ENCODE results near the gene PGM2.

PGM2 gene

DNA sequence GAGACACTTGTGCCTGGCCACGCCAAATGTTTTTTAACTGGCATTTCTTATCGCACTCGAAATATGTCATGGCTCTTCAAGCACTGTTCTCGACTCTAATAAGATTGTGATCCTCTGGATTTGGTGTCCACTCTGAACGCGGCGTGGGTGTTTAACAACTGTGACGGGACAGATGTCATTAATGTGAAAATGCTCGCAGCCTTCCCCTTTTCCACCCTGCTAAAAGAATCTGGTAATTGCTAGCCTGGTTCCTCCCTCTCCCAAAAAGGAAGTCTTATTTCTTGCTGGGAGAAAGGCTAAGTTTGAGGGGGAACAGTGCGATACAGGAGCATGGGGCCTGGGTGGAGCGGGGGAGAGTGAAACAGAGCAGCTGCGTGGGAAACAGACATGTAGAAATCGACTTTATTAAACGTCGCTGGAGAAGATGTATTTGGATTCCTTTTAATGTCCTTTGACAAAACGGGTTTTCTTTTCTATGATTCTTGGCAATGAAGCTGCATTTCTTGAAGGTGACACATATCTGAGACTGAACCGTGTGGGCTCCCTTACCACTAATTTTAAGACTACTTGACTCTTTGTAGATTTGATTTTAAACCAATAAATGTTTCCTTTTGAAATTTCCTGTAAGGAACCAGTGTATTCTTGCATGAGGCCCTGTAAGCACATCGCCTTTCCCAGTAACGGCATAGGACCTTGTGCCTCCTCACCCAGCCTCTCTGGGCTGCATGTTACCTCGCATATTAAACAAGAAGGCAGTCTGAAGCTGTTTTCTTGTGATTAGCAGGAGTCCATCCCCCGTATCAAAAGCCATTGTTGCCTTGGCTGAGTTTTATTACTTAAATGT lies 82.2 kb downstream of the PGM2 start:
- TF ChIP-seq, protein P1, sequence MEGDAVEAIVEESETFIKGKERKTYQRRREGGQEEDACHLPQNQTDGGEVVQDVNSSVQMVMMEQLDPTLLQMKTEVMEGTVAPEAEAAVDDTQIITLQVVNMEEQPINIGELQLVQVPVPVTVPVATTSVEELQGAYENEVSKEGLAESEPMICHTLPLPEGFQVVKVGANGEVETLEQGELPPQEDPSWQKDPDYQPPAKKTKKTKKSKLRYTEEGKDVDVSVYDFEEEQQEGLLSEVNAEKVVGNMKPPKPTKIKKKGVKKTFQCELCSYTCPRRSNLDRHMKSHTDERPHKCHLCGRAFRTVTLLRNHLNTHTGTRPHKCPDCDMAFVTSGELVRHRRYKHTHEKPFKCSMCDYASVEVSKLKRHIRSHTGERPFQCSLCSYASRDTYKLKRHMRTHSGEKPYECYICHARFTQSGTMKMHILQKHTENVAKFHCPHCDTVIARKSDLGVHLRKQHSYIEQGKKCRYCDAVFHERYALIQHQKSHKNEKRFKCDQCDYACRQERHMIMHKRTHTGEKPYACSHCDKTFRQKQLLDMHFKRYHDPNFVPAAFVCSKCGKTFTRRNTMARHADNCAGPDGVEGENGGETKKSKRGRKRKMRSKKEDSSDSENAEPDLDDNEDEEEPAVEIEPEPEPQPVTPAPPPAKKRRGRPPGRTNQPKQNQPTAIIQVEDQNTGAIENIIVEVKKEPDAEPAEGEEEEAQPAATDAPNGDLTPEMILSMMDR (IDR thresholded peaks at IDR 0.05; ENCODE audit: low read length, missing control alignments): no peak
- DNase-seq (ENCODE audit: low read depth): peak; percentile 72
- H3K4me3 ChIP-seq (replicated peaks; ENCODE audit: low read depth, low read length): peak overlapping the region; percentile 27

DNA sequence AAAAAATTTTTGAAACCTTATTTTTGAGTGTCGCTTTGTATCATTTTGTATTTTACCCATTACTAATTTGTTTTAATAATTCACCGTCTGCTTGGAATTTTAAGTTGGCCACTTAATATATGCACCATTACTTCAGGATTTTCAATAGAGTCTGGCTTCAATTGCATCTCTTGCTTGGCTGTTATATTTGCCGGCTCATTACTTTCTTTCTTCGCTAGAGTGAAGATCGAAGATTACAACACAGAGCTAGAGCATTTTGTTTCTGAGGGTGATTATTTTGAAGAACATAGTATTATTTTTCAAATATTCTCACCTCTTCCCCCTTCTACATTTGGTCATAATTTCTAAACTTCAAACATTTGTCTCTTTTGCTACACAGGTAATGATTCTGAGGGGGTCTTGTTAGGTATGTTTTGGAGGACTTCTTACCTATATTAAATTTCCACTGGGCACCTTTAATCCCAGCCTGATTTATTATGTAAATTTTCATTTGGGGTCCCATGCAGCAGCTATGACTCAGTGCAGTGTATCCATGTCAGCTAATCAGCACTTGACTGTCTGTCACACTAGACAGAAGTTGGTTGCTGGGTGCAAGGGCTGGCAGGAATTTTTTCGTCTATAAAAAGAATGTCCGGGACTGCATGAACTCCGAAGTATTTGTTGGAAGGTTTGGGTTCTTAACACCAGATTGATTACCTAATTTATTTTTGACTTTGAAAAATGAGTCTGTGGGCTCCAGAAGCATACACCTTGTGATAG lies 83.0 kb downstream of the PGM2 start:
- TF ChIP-seq, protein P1 (IDR thresholded peaks at IDR 0.05; ENCODE audit: low read length, missing control alignments): no peak
- no peak overlapping the region for H3K4me3 ChIP-seq (replicated peaks; ENCODE audit: low read depth, low read length)
- DNase-seq (ENCODE audit: low read depth): no peak

DNA sequence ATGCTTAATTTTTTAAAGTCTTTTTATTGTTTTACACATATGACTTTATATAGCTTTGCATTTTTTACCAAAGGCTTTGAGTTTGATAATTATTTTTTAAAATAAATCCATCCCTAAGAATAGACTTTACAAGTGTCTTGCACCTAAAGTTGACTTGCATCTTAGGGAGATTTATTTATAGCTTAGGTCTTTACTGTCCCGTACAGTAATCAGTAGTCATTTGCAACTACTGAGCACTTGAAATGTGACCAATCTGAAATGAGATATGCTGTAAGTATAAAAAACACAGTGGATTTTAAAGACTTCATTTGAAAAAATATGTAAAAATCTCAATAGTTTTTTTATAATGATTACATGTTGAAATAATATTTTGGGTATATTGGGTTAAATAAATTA lies 83.6 kb downstream of the PGM2 start:
- TF ChIP-seq, protein P1 (IDR thresholded peaks at IDR 0.05; ENCODE audit: low read length, missing control alignments): no peak
- H3K4me3 ChIP-seq (replicated peaks; ENCODE audit: low read depth, low read length): no peak overlapping the region
- no peak for DNase-seq (ENCODE audit: low read depth)
